Endodermal cell (in vitro differentiated cells): ENCODE measurements around the gene BCL2L12. TPM values are rescaled to one million over a fixed set of nuclear protein-coding genes. Genes with fewer than 3 reads are reported as not detected.

Experiments used
- DNase-seq: peaks from one replicate; pipeline ENCODE4 v3.0.0-alpha.2; 2017
- H3K27ac ChIP-seq: 2 replicates; pipeline ENCODE4 v1.5.1; 2013; ENCODE audit warnings: mild to moderate bottlenecking, low read depth, low read length, moderate library complexity
- H3K27me3 ChIP-seq: 2 replicates; pipeline ENCODE4 v1.6.1; 2013; ENCODE audit warnings: mild to moderate bottlenecking, low read length, moderate library complexity; ENCODE audit not compliant: insufficient read depth, control insufficient read depth, poor library complexity, severe bottlenecking
- H3K36me3 ChIP-seq: 2 replicates; pipeline ENCODE4 v1.7.0; 2013; ENCODE audit warnings: mild to moderate bottlenecking, low read length, moderate library complexity; ENCODE audit not compliant: control insufficient read depth, insufficient read depth
- H3K4me1 ChIP-seq: one replicate; pipeline ENCODE4 v1.7.0; 2013; ENCODE audit warnings: low read length; ENCODE audit not compliant: control insufficient read depth, insufficient read depth
- H3K4me3 ChIP-seq: 2 replicates; pipeline ENCODE4 v1.5.1; 2013; ENCODE audit warnings: mild to moderate bottlenecking, low read length, moderate library complexity
- H3K9ac ChIP-seq: 2 replicates; pipeline ENCODE4 v1.6.1; 2013; ENCODE audit warnings: mild to moderate bottlenecking, low read length, moderate library complexity; ENCODE audit not compliant: poor library complexity, severe bottlenecking; ENCODE audit errors: extremely low read depth
- H3K9me3 ChIP-seq: 2 replicates; pipeline ENCODE4 v1.6.1; 2013; ENCODE audit warnings: mild to moderate bottlenecking, low read length, moderate library complexity; ENCODE audit not compliant: control insufficient read depth
- H3K27ac Mint-ChIP-seq: 2 replicates; pipeline ENCODE4 v1.8.0; 2020; ENCODE audit warnings: mixed read lengths
- H3K27me3 Mint-ChIP-seq: 2 replicates; pipeline ENCODE4 v1.8.0; 2021; ENCODE audit warnings: mild to moderate bottlenecking, mixed read lengths; ENCODE audit not compliant: insufficient read depth
- H3K36me3 Mint-ChIP-seq: 2 replicates; pipeline ENCODE4 v1.8.0; 2020; ENCODE audit warnings: low read depth, mixed read lengths
- H3K4me1 Mint-ChIP-seq: 2 replicates; pipeline ENCODE4 v1.8.0; 2020; ENCODE audit warnings: mixed read lengths
- H3K4me3 Mint-ChIP-seq: 2 replicates; pipeline ENCODE4 v1.8.0; 2020; ENCODE audit warnings: mild to moderate bottlenecking, moderate library complexity, mixed read lengths
- H3K9me3 Mint-ChIP-seq: 2 replicates; pipeline ENCODE4 v1.8.0; 2020; ENCODE audit warnings: mild to moderate bottlenecking, mixed read lengths
- WGBS, 2 experiments: methylation state at CpG; one replicate each; pipeline versions ENCODE4 v1.1.5 to v1.1.7; 2013; ENCODE audit warnings: missing lambda C conversion rate in 2 of 2, mixed read lengths in 1 of 2; ENCODE audit not compliant: insufficient coverage in 1 of 2, insufficient read length in 1 of 2; 5-methylcytosine and 5-hydroxymethylcytosine counted together
- total RNA-seq, 2 donors: library from RNA; stranded (reverse); fragmentation: NEBNext Ultra II Directional in 1 of 2; extraction: Animal tissue kit (Norgen Biotek cat#: 25700) in 1 of 2; gene quantifications; 2 replicates in 1 of 2; 3 replicates in 1 of 2; pipeline ENCODE4 v1.2.1, GENCODE V29; 2021
- TF ChIP-seq, protein P1 (sequence below): fragments of 200-600 bp; sonication (generic); conservative IDR thresholded peaks from 2 replicates; pipeline ENCODE4 v1.5.0; 2021; ENCODE audit warnings: antibody characterized with exemption, mild to moderate bottlenecking

BCL2L12 gene
- total RNA-seq, 2 donors from 2014 or later, result 91.8 to 101 TPM

GRCh38 chr19:49685845-49686332 lies 20.2 kb downstream of the BCL2L12 start:
- WGBS, 2 experiments, result 90% methylated on average over 21 to 23 of the region's 23 CpGs
- H3K27ac ChIP-seq, result no peak overlapping the region
- H3K4me1 ChIP-seq, result peaks cover 3% of the 10 kb centered on the region
- TF ChIP-seq, protein P1, sequence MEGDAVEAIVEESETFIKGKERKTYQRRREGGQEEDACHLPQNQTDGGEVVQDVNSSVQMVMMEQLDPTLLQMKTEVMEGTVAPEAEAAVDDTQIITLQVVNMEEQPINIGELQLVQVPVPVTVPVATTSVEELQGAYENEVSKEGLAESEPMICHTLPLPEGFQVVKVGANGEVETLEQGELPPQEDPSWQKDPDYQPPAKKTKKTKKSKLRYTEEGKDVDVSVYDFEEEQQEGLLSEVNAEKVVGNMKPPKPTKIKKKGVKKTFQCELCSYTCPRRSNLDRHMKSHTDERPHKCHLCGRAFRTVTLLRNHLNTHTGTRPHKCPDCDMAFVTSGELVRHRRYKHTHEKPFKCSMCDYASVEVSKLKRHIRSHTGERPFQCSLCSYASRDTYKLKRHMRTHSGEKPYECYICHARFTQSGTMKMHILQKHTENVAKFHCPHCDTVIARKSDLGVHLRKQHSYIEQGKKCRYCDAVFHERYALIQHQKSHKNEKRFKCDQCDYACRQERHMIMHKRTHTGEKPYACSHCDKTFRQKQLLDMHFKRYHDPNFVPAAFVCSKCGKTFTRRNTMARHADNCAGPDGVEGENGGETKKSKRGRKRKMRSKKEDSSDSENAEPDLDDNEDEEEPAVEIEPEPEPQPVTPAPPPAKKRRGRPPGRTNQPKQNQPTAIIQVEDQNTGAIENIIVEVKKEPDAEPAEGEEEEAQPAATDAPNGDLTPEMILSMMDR, result no peak
- H3K4me3 ChIP-seq, result no peak overlapping the region
- no peak overlapping the region for H3K9ac ChIP-seq
- no peaks in the 10 kb centered on the region for H3K9me3 ChIP-seq
- H3K9me3 Mint-ChIP-seq, result no peaks in the 10 kb centered on the region
- no peaks in the 10 kb centered on the region for H3K27me3 ChIP-seq
- DNase-seq, result no peak
- no peaks in the 10 kb centered on the region for H3K27me3 Mint-ChIP-seq
- peaks cover 56% of the 10 kb centered on the region for H3K36me3 ChIP-seq
- no peak overlapping the region for H3K4me3 Mint-ChIP-seq
- H3K4me1 Mint-ChIP-seq, result peaks cover 15% of the 10 kb centered on the region
- peaks cover 55% of the 10 kb centered on the region for H3K36me3 Mint-ChIP-seq
- peak overlapping the region; percentile 48 for H3K27ac Mint-ChIP-seq

DNA sequence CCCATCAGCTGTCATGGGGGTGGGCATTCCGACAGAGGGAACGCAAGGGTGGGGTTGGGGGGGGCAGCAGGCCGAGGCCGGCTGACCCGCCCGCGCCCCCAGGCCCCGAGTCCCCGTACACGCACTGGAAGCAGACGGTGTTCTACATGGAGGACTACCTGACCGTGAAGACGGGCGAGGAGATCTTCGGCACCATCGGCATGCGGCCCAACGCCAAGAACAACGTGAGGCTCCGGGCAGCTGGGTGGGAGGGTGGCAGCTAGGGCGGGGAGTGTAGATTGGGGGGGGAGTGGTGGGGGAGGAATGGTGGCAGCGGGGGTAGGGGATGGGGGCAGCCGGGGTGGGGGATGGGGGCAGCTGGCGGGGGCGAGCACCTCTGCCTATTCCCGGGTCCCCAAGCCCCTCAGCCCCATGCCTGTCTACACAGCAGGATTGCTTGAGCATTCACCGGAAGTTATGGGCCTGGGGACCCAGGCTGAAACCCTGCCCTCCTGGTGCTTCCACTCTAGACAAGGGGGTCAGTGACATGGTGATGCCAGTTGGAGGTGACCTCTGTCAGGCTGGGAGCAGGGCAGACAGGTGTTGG lies 20.9 kb downstream of the BCL2L12 start:
- peaks cover 13% of the 10 kb centered on the region for H3K4me1 Mint-ChIP-seq
- Histone ChIP-seq H3K4me3 (no peak overlapping the region), H3K27me3 (no peaks in the 10 kb centered on the region), H3K36me3 (peaks cover 51% of the 10 kb centered on the region), H3K9ac (no peak overlapping the region), H3K27ac (no peak overlapping the region), H3K9me3 (no peaks in the 10 kb centered on the region), H3K4me1 (no peaks in the 10 kb centered on the region)
- no peaks in the 10 kb centered on the region for H3K27me3 Mint-ChIP-seq
- peaks cover 52% of the 10 kb centered on the region for H3K36me3 Mint-ChIP-seq
- WGBS, 2 experiments, result 95 to 97% methylated on average over 12 to 22 of the region's 27 CpGs
- H3K9me3 Mint-ChIP-seq, result no peaks in the 10 kb centered on the region
- DNase-seq, result no peak
- TF ChIP-seq, protein P1, result no peak
- no peak overlapping the region for H3K27ac Mint-ChIP-seq
- H3K4me3 Mint-ChIP-seq, result no peak overlapping the region

- no peaks in the 10 kb centered on the region for H3K4me1 ChIP-seq
- Mint-ChIP-seq H3K27ac (no peak overlapping the region), H3K36me3 (peaks cover 47% of the 10 kb centered on the region), H3K4me3 (no peak overlapping the region), H3K4me1 (peaks cover 13% of the 10 kb centered on the region), H3K9me3 (no peaks in the 10 kb centered on the region), H3K27me3 (no peaks in the 10 kb centered on the region)
- no peaks in the 10 kb centered on the region for H3K9me3 ChIP-seq
- no peak for DNase-seq
- peaks cover 45% of the 10 kb centered on the region for H3K36me3 ChIP-seq
- TF ChIP-seq, protein P1, result no peak
- no peak overlapping the region for H3K27ac ChIP-seq
- no peak overlapping the region for H3K9ac ChIP-seq
- 84 to 91% methylated on average over 4 to 12 of the region's 12 CpGs for WGBS, 2 experiments
- H3K27me3 ChIP-seq, result no peaks in the 10 kb centered on the region
- H3K4me3 ChIP-seq, result no peak overlapping the region
Observed at GRCh38 chr19:49687150-49687549, 21.4 kb downstream of the BCL2L12 start.
